GM12878 (cell line): ENCODE data around the gene PPP1R13B. TPM values are rescaled to one million over a fixed set of nuclear protein-coding genes. Genes with fewer than 3 reads are reported as not detected.

Experiments
- ATAC-seq: fragments of 200-7000 bp; cut with Tn5 transposase; 3 replicates; pipeline ENCODE4 v1.9.1; 2020; ENCODE audit warnings: mild to moderate bottlenecking, moderate library complexity
- BruUV-seq: library from RNA; stranded (reverse); fragments of 400-500 nt; replicated peaks from 2 replicates; lab custom pipeline; 2021; lab: Mats Ljungman, UMichigan
- CTCF ChIA-PET: fragments of 300-600 bp; sonication (Branson Sonifier 250); formaldehyde crosslinking; extraction: SDS; loops from one replicate; lab custom pipeline; 2021; ENCODE audit warnings: inconsistent platforms; lab: Yijun Ruan, JAX
- POLR2A ChIA-PET: fragments of 350-600 bp; formaldehyde crosslinking; extraction: SDS; loops from one replicate; lab custom pipeline; 2021; ENCODE audit warnings: inconsistent platforms; lab: Charles Lee
- RAD21 ChIA-PET: fragments of 300-600 bp; sonication (Branson Sonifier 250); formaldehyde crosslinking; loops from one replicate; lab custom pipeline; 2023; ENCODE audit warnings: antibody characterized with exemption; ENCODE audit not compliant: unreplicated experiment; lab: Charles Lee
- SMC1A ChIA-PET: fragments of 300-600 bp; sonication (Branson Sonifier 250); formaldehyde crosslinking; loops from one replicate; lab custom pipeline; 2023; ENCODE audit not compliant: unreplicated experiment, uncharacterized antibody; lab: Charles Lee
- DNase-seq: peaks from one replicate; pipeline ENCODE4 v3.0.0-alpha.2; 2011; ENCODE audit warnings: low read depth, low spot score
- FAIRE-seq: peaks from 3 replicates; lab custom pipeline; 2011; peaks lifted over from hg19 to GRCh38; lab: Jason Lieb, UNC
- H2AFZ ChIP-seq: 2 replicates; pipeline ENCODE4 v1.6.0; 2011; ENCODE audit warnings: low read depth, low read length, control low read depth; ENCODE audit not compliant: control insufficient read depth
- H3K27ac ChIP-seq: 2 replicates; pipeline ENCODE4 v1.5.1; 2011; ENCODE audit warnings: control low read depth; ENCODE audit not compliant: control insufficient read depth, insufficient read depth
- H3K27me3 ChIP-seq, 2 experiments: replicated peaks in 1 of 2; 2 replicates each; pipeline versions ENCODE4 v1.6.0 to v1.6.1; 2011; ENCODE audit warnings: low read length in 1 of 2; ENCODE audit not compliant: control insufficient read depth in 2 of 2, insufficient read depth in 2 of 2
- H3K36me3 ChIP-seq, 2 experiments: 2 replicates each; pipeline ENCODE4 v1.5.1; 2011; ENCODE audit warnings: low read length in 1 of 2; ENCODE audit not compliant: control insufficient read depth in 2 of 2, insufficient read depth in 2 of 2
- H3K4me1 ChIP-seq: 2 replicates; pipeline ENCODE4 v1.6.1; 2011; ENCODE audit warnings: mild to moderate bottlenecking, low read length, moderate library complexity, mixed read lengths; ENCODE audit not compliant: control insufficient read depth, insufficient read depth
- H3K4me2 ChIP-seq: 2 replicates; pipeline ENCODE4 v1.6.0; 2011; ENCODE audit warnings: control low read depth; ENCODE audit not compliant: control insufficient read depth, insufficient read depth
- H3K4me3 ChIP-seq: fragments of 200-600 bp; sonication (generic); 2 replicates; pipeline ENCODE4 v1.5.1; 2016
- H3K79me2 ChIP-seq: 2 replicates; pipeline ENCODE4 v1.6.0; 2011; ENCODE audit warnings: low read length; ENCODE audit not compliant: control insufficient read depth, insufficient read depth
- H3K9ac ChIP-seq: 2 replicates; pipeline ENCODE4 v1.8.0; 2011; ENCODE audit warnings: low read length, control low read depth, mixed read lengths; ENCODE audit not compliant: control insufficient read depth, insufficient read depth
- H3K9me3 ChIP-seq: replicated peaks from 3 replicates; pipeline ENCODE4 v1.5.1; 2011; ENCODE audit warnings: mild to moderate bottlenecking, low read length; ENCODE audit not compliant: control insufficient read depth, insufficient read depth
- H4K20me1 ChIP-seq: 2 replicates; pipeline ENCODE4 v1.6.0; 2011; ENCODE audit not compliant: control insufficient read depth, insufficient read depth
- KDM1A ChIP-seq: fragments of 200-600 bp; sonication (generic); IDR thresholded peaks from 2 replicates; pipeline ENCODE4 v1.6.1; 2016; ENCODE audit warnings: borderline replicate concordance
- POLR2A ChIP-seq: IDR thresholded peaks from 2 replicates; pipeline ENCODE4 v1.6.1; 2011; ENCODE audit warnings: low read depth, mild to moderate bottlenecking, low read length
- POLR2AphosphoS5 ChIP-seq: IDR thresholded peaks from 2 replicates; pipeline ENCODE4 v1.6.1; 2011; ENCODE audit warnings: mild to moderate bottlenecking, low read length, inconsistent platforms
- RELA ChIP-seq: fragments of 450-650 bp; IDR thresholded peaks from 2 replicates; pipeline ENCODE4 v1.8.0; 2014; ENCODE audit warnings: borderline replicate concordance; ENCODE audit not compliant: partially characterized antibody
- SMC3 ChIP-seq: IDR thresholded peaks from 2 replicates; pipeline ENCODE4 v1.6.1; 2011; ENCODE audit warnings: low read length, improper control_type of control experiment, borderline replicate concordance
- SPI1 ChIP-seq: IDR thresholded peaks from 2 replicates; pipeline ENCODE4 v1.6.1; 2011; ENCODE audit warnings: low read depth, mild to moderate bottlenecking, low read length, moderate library complexity, borderline replicate concordance; ENCODE audit not compliant: insufficient read depth
- ZNF384 ChIP-seq: IDR thresholded peaks from 2 replicates; pipeline ENCODE4 v1.6.1; 2012; ENCODE audit warnings: low read depth, mild to moderate bottlenecking, low read length, improper control_type of control experiment, borderline replicate concordance
- WGBS: methylation state at CpG from one replicate; pipeline ENCODE4 v1.1.6; 2016; ENCODE audit warnings: low lambda C conversion rate; ENCODE audit not compliant: insufficient replicate concordance, insufficient coverage; ENCODE audit errors: missing lambda C conversion rate; 5-methylcytosine and 5-hydroxymethylcytosine counted together
- in situ Hi-C: fragments of 300-500 bp; cut with MboI; formaldehyde crosslinking; loops from 9 replicates; pipeline ENCODE4 v1.14.3; 2018; ENCODE audit warnings: mixed read lengths
- intact Hi-C: fragments of 100-400 bp; cut with micrococcal nuclease; formaldehyde crosslinking; loops from one replicate; pipeline ENCODE4 v1.14.2; 2022; ENCODE audit not compliant: unreplicated experiment
- polyA plus RNA-seq, 11 experiments: library from polyadenylated mRNA; depleted of rRNA in 4 of 11; unstranded in 6 of 11; stranded (reverse) in 5 of 11; fragments of >200 nt; fragmentation: Nextera tagmentation in 4 of 11; fragmentation: Illumina TruSeq in 1 of 11; extraction: Ambion mirVana in 4 of 11; extraction: Trizol in 1 of 11; gene quantifications; 1 replicate in 1 of 11; 2 replicates in 10 of 11; pipeline versions ENCODE4 v1.2.1 to v1.2.3, GENCODE V29; 2011 to 2016; ENCODE audit warnings: inconsistent platforms in 2 of 11, missing spikeins in 2 of 11, low read depth in 1 of 11
- total RNA-seq, 4 experiments: library from RNA; depleted of rRNA in 3 of 4; stranded (reverse); fragments of >200 nt in 3 of 4; fragmentation: Illumina TruSeq in 1 of 4; extraction: Trizol in 1 of 4; gene quantifications; 2 replicates each; pipeline versions ENCODE4 v1.2.1 to v1.2.3, GENCODE V29; 2013 to 2021
- TF ChIP-seq, protein P1 (sequence below): fragments of 450-650 bp; formaldehyde crosslinking; IDR thresholded peaks from 2 replicates; pipeline ENCODE4 v1.4.0; 2020; ENCODE audit warnings: mild to moderate bottlenecking, moderate library complexity

PPP1R13B gene
- total and polyA plus RNA-seq, 10 of the 15 experiments (the other 5 are each of a cell fraction or from before 2014, with no cell fraction given), result 0.16 to 8.1 (median 3.2) TPM

- no peak for ATAC-seq
Observed at GRCh38 chr14:103707329-103708263, 139.8 kb downstream of the PPP1R13B start.

GRCh38 chr14:103706551-103707328 is 140.6 kb downstream of the PPP1R13B start:
- peaks cover 8 to 34% of the 10 kb centered on the region in 2 experiments; a peak in 3 of 4 replicates for H3K36me3 ChIP-seq
- in situ Hi-C loops, result no loop called here
- WGBS, result 96% methylated on average over 39 of the region's 41 CpGs
- DNase-seq, result no peak
- H3K9me3 ChIP-seq, result no peaks in the 10 kb centered on the region
- H3K27me3 ChIP-seq, result no peaks in the 10 kb centered on the region
- POLR2A ChIA-PET, result no interaction called here
- CTCF ChIA-PET, result interaction anchor here (1.3 kb wide), 1 partner anchor 27 kb away, joined by 3 read pairs; no protein-coding TSS in a partner anchor
- no peak for FAIRE-seq
- no peak overlapping the region for H3K27ac ChIP-seq
- RAD21 ChIA-PET, result no interaction called here
- H3K4me1 ChIP-seq, result no peaks in the 10 kb centered on the region
- no peak overlapping the region for H3K9ac ChIP-seq
- intact Hi-C loops, result no loop called here
- H3K4me2 ChIP-seq, result no peak overlapping the region
- no peak overlapping the region for H2AFZ ChIP-seq
- BruUV-seq, result no TSS peak
- SMC1A ChIA-PET, result no interaction called here
- H3K79me2 ChIP-seq, result no peaks in the 10 kb centered on the region
- H4K20me1 ChIP-seq, result no peaks in the 10 kb centered on the region
- no peak for ATAC-seq
- no peak overlapping the region for H3K4me3 ChIP-seq
- TF ChIP-seq SPI1 (no peak), ZNF384 (no peak), KDM1A (no peak), POLR2A (peak; percentile 60; the same call in 1 of the 2 replicates), SMC3 (no peak)
- TF ChIP-seq, protein P1, sequence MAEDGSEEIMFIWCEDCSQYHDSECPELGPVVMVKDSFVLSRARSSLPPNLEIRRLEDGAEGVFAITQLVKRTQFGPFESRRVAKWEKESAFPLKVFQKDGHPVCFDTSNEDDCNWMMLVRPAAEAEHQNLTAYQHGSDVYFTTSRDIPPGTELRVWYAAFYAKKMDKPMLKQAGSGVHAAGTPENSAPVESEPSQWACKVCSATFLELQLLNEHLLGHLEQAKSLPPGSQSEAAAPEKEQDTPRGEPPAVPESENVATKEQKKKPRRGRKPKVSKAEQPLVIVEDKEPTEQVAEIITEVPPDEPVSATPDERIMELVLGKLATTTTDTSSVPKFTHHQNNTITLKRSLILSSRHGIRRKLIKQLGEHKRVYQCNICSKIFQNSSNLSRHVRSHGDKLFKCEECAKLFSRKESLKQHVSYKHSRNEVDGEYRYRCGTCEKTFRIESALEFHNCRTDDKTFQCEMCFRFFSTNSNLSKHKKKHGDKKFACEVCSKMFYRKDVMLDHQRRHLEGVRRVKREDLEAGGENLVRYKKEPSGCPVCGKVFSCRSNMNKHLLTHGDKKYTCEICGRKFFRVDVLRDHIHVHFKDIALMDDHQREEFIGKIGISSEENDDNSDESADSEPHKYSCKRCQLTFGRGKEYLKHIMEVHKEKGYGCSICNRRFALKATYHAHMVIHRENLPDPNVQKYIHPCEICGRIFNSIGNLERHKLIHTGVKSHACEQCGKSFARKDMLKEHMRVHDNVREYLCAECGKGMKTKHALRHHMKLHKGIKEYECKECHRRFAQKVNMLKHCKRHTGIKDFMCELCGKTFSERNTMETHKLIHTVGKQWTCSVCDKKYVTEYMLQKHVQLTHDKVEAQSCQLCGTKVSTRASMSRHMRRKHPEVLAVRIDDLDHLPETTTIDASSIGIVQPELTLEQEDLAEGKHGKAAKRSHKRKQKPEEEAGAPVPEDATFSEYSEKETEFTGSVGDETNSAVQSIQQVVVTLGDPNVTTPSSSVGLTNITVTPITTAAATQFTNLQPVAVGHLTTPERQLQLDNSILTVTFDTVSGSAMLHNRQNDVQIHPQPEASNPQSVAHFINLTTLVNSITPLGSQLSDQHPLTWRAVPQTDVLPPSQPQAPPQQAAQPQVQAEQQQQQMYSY (CRISPR knock-in tag), result no peak

More at GRCh38 chr14:103707329-103708263, 139.8 kb downstream of the PPP1R13B start:
- no TSS peak for BruUV-seq
- in situ Hi-C loops (no loop called here), intact Hi-C loops (no loop called here)
- WGBS, result 97% methylated on average over 28 of the region's 29 CpGs
- no peak for DNase-seq
- Histone ChIP-seq H3K4me3 (no peak overlapping the region), H3K36me3 (peaks cover 8 to 33% of the 10 kb centered on the region in 2 experiments; a peak in 3 of 4 replicates), H3K9ac (no peak overlapping the region), H2AFZ (no peak overlapping the region), H3K4me2 (no peak overlapping the region), H3K79me2 (peaks cover 3% of the 10 kb centered on the region), H3K4me1 (no peaks in the 10 kb centered on the region), H3K9me3 (no peaks in the 10 kb centered on the region), H3K27ac (no peak overlapping the region), H3K27me3 (no peaks in the 10 kb centered on the region), H4K20me1 (no peaks in the 10 kb centered on the region)
- RAD21 ChIA-PET, result no interaction called here
- SMC1A ChIA-PET, result no interaction called here
- POLR2A ChIA-PET, result no interaction called here
- no peak for FAIRE-seq
- TF ChIP-seq POLR2A (peak; percentile 58; the same call in 1 of the 2 replicates), POLR2AphosphoS5 (peak; percentile 33; the same call in 1 of the 2 replicates), RELA (no peak)
- CTCF ChIA-PET, result interaction anchor here (1.3 kb wide), 1 partner anchor 28 kb away, joined by 3 read pairs; no protein-coding TSS in a partner anchor
